Measurements from ENCODE around the gene PTH1R.

GRCh38 chr3:46930166-46930944, 52.8 kb downstream of the PTH1R start:
- TF ChIP-seq SIN3A (IDR thresholded peaks at IDR 0.05; ENCODE audit: borderline replicate concordance, insufficient read depth, low read depth, low read length) (no peak), CTCF (IDR thresholded peaks at IDR 0.05) (no peak), POLR2AphosphoS5 (IDR thresholded peaks at IDR 0.05; ENCODE audit: low read depth, low read length) (no peak), REST (IDR thresholded peaks at IDR 0.05; ENCODE audit: insufficient read depth in 1 of 2, low read depth in 2 of 2, low read length in 1 of 2) (no peak)

Data from Panc1 (cell line).